Common myeloid progenitor, CD34-positive (primary cell): ENCODE data around the gene KIF13A.
A peak's percentile ranks its signal among the peaks of the same experiment; 100 is the strongest.

Source experiments
- CTCF ChIA-PET: fragments of 350-600 bp; sonication (Branson Sonifier 250); formaldehyde crosslinking; loops from one replicate; lab custom pipeline; 2021; ENCODE audit warnings: antibody characterized with exemption; lab: Charles Lee
- POLR2A ChIA-PET: fragments of 350-600 bp; sonication (Branson Sonifier 250); formaldehyde crosslinking; loops from one replicate; lab custom pipeline; 2021; ENCODE audit warnings: antibody characterized with exemption; lab: Charles Lee
- DNase-seq, 3 donors: peaks; one replicate each; pipeline versions ENCODE4 v3.0.0 to v3.0.0-alpha.2; 2013
- H3K27ac ChIP-seq, 2 experiments: 1 replicate in 1 of 2; 2 replicates in 1 of 2; pipeline ENCODE4 v1.7.0; 2013; ENCODE audit warnings: inconsistent platforms in 2 of 2, low read length in 2 of 2, mild to moderate bottlenecking in 2 of 2, low read depth in 1 of 2, moderate library complexity in 1 of 2; ENCODE audit not compliant: severe bottlenecking in 2 of 2, insufficient read depth in 1 of 2, poor library complexity in 1 of 2
- H3K27me3 ChIP-seq, 5 experiments: replicated peaks in 2 of 5; 1 replicate in 3 of 5; 2 replicates in 2 of 5; pipeline versions ENCODE4 v1.6.1 to v1.7.0; 2013; ENCODE audit warnings: low read length in 4 of 5, mild to moderate bottlenecking in 2 of 5, moderate library complexity in 2 of 5, inconsistent platforms in 1 of 5; ENCODE audit not compliant: insufficient read depth in 5 of 5, control insufficient read depth in 4 of 5
- H3K36me3 ChIP-seq, 4 experiments: 1 replicate in 2 of 4; 2 replicates in 2 of 4; pipeline versions ENCODE4 v1.6.1 to v1.7.0; 2013; ENCODE audit warnings: low read length in 3 of 4, control low read depth in 1 of 4, mild to moderate bottlenecking in 1 of 4; ENCODE audit not compliant: control insufficient read depth in 4 of 4, insufficient read depth in 4 of 4
- H3K4me1 ChIP-seq, 4 experiments: 1 replicate in 3 of 4; 2 replicates in 1 of 4; pipeline versions ENCODE4 v1.6.1 to v1.7.1; 2013; ENCODE audit warnings: low read length in 3 of 4, mild to moderate bottlenecking in 3 of 4, control low read depth in 1 of 4, inconsistent platforms in 1 of 4, moderate library complexity in 1 of 4; ENCODE audit not compliant: control insufficient read depth in 4 of 4, insufficient read depth in 4 of 4; ENCODE audit errors: control extremely low read depth in 1 of 4
- H3K4me3 ChIP-seq, 7 experiments: 1 replicate in 4 of 7; 2 replicates in 3 of 7; pipeline versions ENCODE4 v1.5.1 to v1.7.0; 2013; ENCODE audit warnings: mild to moderate bottlenecking in 7 of 7, low read length in 6 of 7, moderate library complexity in 6 of 7, inconsistent platforms in 2 of 7, low read depth in 2 of 7, control low read depth in 1 of 7; ENCODE audit not compliant: insufficient read depth in 4 of 7, control insufficient read depth in 1 of 7; ENCODE audit errors: extremely low read depth in 1 of 7
- H3K9me3 ChIP-seq, 5 experiments: 1 replicate in 4 of 5; 2 replicates in 1 of 5; pipeline versions ENCODE4 v1.6.1 to v1.7.1; 2013; ENCODE audit warnings: low read length in 4 of 5, mild to moderate bottlenecking in 2 of 5, inconsistent platforms in 1 of 5, low read depth in 1 of 5, moderate library complexity in 1 of 5; ENCODE audit not compliant: control insufficient read depth in 4 of 5, insufficient read depth in 2 of 5; ENCODE audit errors: control extremely low read depth in 1 of 5
- WGBS: methylation state at CpG from one replicate; pipeline ENCODE4 v1.1.5; 2013; ENCODE audit not compliant: insufficient coverage; 5-methylcytosine and 5-hydroxymethylcytosine counted together

KIF13A gene

DNA sequence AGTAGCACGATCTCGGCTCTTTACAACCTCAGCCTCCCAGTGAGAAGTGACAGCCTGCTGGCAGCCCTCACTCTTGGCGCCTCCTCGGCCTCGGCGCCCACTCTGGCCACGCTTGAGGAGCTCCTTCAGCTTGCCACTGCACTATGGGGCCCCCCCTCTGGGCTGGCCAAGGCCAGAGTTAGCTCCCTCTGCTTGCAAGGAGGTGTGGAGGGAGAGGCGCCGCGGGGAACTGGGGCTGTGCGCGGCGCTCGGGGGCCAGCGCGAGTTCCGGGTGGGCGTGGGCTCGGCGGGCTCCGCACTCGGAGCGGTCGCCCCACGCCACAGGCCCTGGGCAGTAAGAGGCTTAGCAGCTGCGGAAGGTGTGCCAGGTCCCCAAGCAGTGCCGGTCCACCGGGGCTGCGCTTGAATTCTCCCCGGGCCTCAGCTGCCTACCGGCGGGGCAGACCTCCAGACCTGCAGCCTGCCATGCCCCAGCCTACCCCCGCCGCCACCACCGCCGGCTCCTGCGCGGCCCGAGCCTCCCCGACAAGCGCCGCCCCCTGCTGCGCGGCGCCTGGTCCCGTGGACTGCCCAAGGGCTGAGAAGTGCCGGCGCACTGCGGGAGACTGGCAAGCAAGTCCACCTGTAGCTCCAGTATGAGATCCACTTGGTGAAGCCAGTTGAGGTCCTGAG lies 258.7 kb downstream of the KIF13A start:
- no peak for DNase-seq
- Histone ChIP-seq H3K9me3 (no peaks in the 10 kb centered on the region), H3K27me3 (no peaks in the 10 kb centered on the region), H3K4me3 (no peak overlapping the region), H3K36me3 (no peaks in the 10 kb centered on the region), H3K27ac (no peak overlapping the region), H3K4me1 (peaks cover 0 to 6% (median 6%) of the 10 kb centered on the region in 4 experiments)
- 98% methylated on average over 24 of the region's 49 CpGs for WGBS
- POLR2A ChIA-PET = no interaction called here
- CTCF ChIA-PET = no interaction called here

GRCh38 chr6:17725083-17725482 lies 262.4 kb downstream of the KIF13A start:
- peaks cover 0 to 6% (median 6%) of the 10 kb centered on the region in 4 experiments for H3K4me1 ChIP-seq
- H3K27ac ChIP-seq = no peak overlapping the region
- H3K9me3 ChIP-seq = no peaks in the 10 kb centered on the region
- DNase-seq = peak in 2 of 3 donors; percentile 56 to 61
- whole genome bisulfite sequencing = 12% methylated on average over 5 of the region's 6 CpGs
- CTCF ChIA-PET = interaction anchor here (2.9 kb wide), 1 partner anchor 10 kb away, joined by 7 read pairs; no protein-coding TSS in a partner anchor
- no peaks in the 10 kb centered on the region for H3K36me3 ChIP-seq
- POLR2A ChIA-PET = no interaction called here
- H3K27me3 ChIP-seq = no peaks in the 10 kb centered on the region
- peak overlapping the region in 1 of 7 experiments; percentile 38 for H3K4me3 ChIP-seq

- peaks cover 0 to 6% (median 6%) of the 10 kb centered on the region in 4 experiments for H3K4me1 ChIP-seq
- ChIA-PET CTCF (interaction anchor here (0.6 to 2.9 kb wide), 2 partner anchors 9 to 155 kb away, joined by 3 to 7 read pairs; no protein-coding TSS in a partner anchor), POLR2A (no interaction called here)
- DNase-seq = no peak
- H3K27ac ChIP-seq = no peak overlapping the region
- no peaks in the 10 kb centered on the region for H3K36me3 ChIP-seq
- no CpG with 5 or more reads among the region's 3 CpGs for WGBS
- no peak overlapping the region for H3K4me3 ChIP-seq
- no peaks in the 10 kb centered on the region for H3K27me3 ChIP-seq
- no peaks in the 10 kb centered on the region for H3K9me3 ChIP-seq
These were observed 263.1 kb downstream of the KIF13A start for GRCh38 chr6:17724341-17724740.

GRCh38 chr6:17721671-17722070 lies 265.8 kb downstream of the KIF13A start:
- ChIA-PET POLR2A (no interaction called here), CTCF (interaction anchor here (1.5 kb wide), 1 partner anchor 83 kb away, joined by 4 read pairs; no protein-coding TSS in a partner anchor)
- Histone ChIP-seq H3K4me3 (no peak overlapping the region), H3K27ac (no peak overlapping the region), H3K36me3 (no peaks in the 10 kb centered on the region), H3K9me3 (no peaks in the 10 kb centered on the region), H3K4me1 (peaks cover 0 to 6% (median 6%) of the 10 kb centered on the region in 4 experiments), H3K27me3 (no peaks in the 10 kb centered on the region)
- 91% methylated on average over 3 of the region's 3 CpGs for WGBS
- DNase-seq = no peak

DNA sequence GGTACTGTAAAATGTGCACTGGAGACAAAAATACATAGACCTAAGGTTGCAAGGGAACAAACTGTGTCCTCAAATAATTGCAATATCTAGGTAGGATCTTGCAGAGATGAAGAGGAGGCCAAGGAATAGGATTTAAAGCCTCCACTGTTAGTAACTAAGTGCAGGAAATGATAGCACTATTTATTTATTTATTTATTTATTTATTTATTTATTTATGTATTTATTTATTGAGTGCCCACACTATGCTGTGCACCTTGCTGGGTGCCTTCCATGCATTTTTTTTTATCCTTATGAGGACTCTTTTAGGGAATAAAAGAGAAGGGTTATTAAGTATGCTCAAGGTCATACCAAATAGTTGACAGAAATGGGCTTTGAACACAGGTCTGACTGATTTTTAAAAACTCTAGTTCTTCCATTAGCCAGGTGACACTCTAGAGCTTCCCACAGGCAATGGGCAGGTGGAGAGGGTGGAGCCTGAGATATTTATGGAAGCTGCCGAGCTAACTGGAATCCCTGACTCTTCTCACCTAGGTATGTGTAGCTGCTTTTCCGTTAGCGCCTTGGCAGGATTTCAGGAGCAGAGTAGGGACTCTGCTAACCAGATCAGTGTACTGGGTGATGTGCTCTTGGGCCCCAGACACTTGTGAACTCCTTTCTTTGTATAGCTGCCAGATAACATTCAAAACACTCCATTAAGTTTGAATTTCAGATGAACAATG lies 268.0 kb downstream of the KIF13A start:
- Histone ChIP-seq H3K27me3 (no peaks in the 10 kb centered on the region), H3K9me3 (no peaks in the 10 kb centered on the region), H3K36me3 (no peaks in the 10 kb centered on the region), H3K4me3 (no peak overlapping the region), H3K27ac (no peak overlapping the region), H3K4me1 (peaks cover 0 to 11% (median 6%) of the 10 kb centered on the region in 4 experiments)
- ChIA-PET POLR2A (interaction anchor here (0.7 kb wide), 1 partner anchor 94 kb away, joined by 3 read pairs; no protein-coding TSS in a partner anchor), CTCF (no interaction called here)
- no peak for DNase-seq
- WGBS = 90% methylated on average over 2 of the region's 3 CpGs

- DNase-seq = no peak
- ChIA-PET POLR2A (no interaction called here), CTCF (interaction anchor here (1.4 kb wide), 1 partner anchor 19 kb away, joined by 5 read pairs; no protein-coding TSS in a partner anchor)
These were observed 271.2 kb downstream of the KIF13A start for GRCh38 chr6:17716221-17716620.

More at GRCh38 chr6:17716221-17716620, 271.2 kb downstream of the KIF13A start:
- H3K9me3 ChIP-seq = no peaks in the 10 kb centered on the region
- WGBS = 92% methylated on average over 1 of the region's 2 CpGs
- H3K27ac ChIP-seq = no peak overlapping the region
- peaks cover 0 to 14% (median 6%) of the 10 kb centered on the region in 4 experiments for H3K4me1 ChIP-seq
- no peaks in the 10 kb centered on the region for H3K36me3 ChIP-seq
- no peak overlapping the region for H3K4me3 ChIP-seq
- no peaks in the 10 kb centered on the region for H3K27me3 ChIP-seq
